ENCODE measurements around the gene SMAD3. TPM values are rescaled to one million over a fixed set of nuclear protein-coding genes. Genes with fewer than 3 reads are reported as not detected.

Gene SMAD3
- total and polyA plus RNA-seq, 10 of the 15 experiments (the other 5 are each of a cell fraction or from before 2014, with no cell fraction given): 5.6 to 43.2 (median 16.0) TPM

- 94% methylated on average over 1 of the region's 1 CpG for WGBS (ENCODE audit: insufficient coverage, insufficient replicate concordance, low lambda C conversion rate, missing lambda C conversion rate)
- no TSS peak for BruUV-seq (replicated peaks)
- RAD21 ChIA-PET (ENCODE audit: unreplicated experiment): no interaction called here
Measured at GRCh38 chr15:67227846-67228245, 162.4 kb downstream of the SMAD3 start.

More at GRCh38 chr15:67227846-67228245, 162.4 kb downstream of the SMAD3 start:
- ATAC-seq (no peak), FAIRE-seq (no peak), DNase-seq (ENCODE audit: low read depth, low spot score) (no peak)
- POLR2A ChIA-PET: no interaction called here
- SMC1A ChIA-PET (ENCODE audit: uncharacterized antibody, unreplicated experiment): interaction anchor here (0.7 kb wide), 1 partner anchor 54 kb away, joined by 3 read pairs; no protein-coding TSS in a partner anchor
- in situ Hi-C loops (cut with MboI) (no loop called here), intact Hi-C loops (cut with micrococcal nuclease; ENCODE audit: unreplicated experiment) (no loop called here)
- Histone ChIP-seq H3K9me3 (replicated peaks; ENCODE audit: control insufficient read depth, insufficient read depth, low read length) (no peaks in the 10 kb centered on the region), H3K79me2 (ENCODE audit: control insufficient read depth, insufficient read depth, low read length) (no peaks in the 10 kb centered on the region), H3K4me3 (no peak overlapping the region), H3K9ac (ENCODE audit: control insufficient read depth, insufficient read depth, low read length) (no peak overlapping the region), H3K27me3 (replicated peaks in 1 of 2; ENCODE audit: control insufficient read depth in 2 of 2, insufficient read depth in 2 of 2, low read length in 1 of 2) (no peaks in the 10 kb centered on the region), H3K4me2 (ENCODE audit: control insufficient read depth, insufficient read depth) (no peak overlapping the region), H4K20me1 (ENCODE audit: control insufficient read depth, insufficient read depth) (no peaks in the 10 kb centered on the region), H3K4me1 (ENCODE audit: control insufficient read depth, insufficient read depth, low read length) (no peaks in the 10 kb centered on the region), H2AFZ (ENCODE audit: control insufficient read depth, low read depth, low read length) (no peak overlapping the region), H3K27ac (ENCODE audit: control insufficient read depth, insufficient read depth) (no peak overlapping the region), H3K36me3 (ENCODE audit: control insufficient read depth in 2 of 2, insufficient read depth in 2 of 2, low read length in 1 of 2) (peaks cover 5 to 9% of the 10 kb centered on the region in 2 experiments)
- CTCF ChIA-PET: interaction anchor here (1.2 kb wide), 1 partner anchor 12 kb away, joined by 3 read pairs; no protein-coding TSS in a partner anchor
- TF ChIP-seq SIX5 (IDR thresholded peaks at IDR 0.05; ENCODE audit: low read depth, low read length, severe bottlenecking) (no peak), NR2C2 (IDR thresholded peaks at IDR 0.05; ENCODE audit: borderline replicate concordance, control insufficient read depth, insufficient read length, low read depth) (no peak), CTCF (IDR thresholded peaks at IDR 0.05 in 2 of 3, conservative IDR thresholded peaks at IDR 0.05 in 1 of 3; ENCODE audit: control insufficient read depth in 2 of 3, extremely low read depth in 1 of 3, insufficient read depth in 1 of 3, low read depth in 3 of 3, low read length in 3 of 3) (no peak), KAT2A (conservative IDR thresholded peaks at IDR 0.05; ENCODE audit: control insufficient read depth, low read depth, low read length) (no peak), PAX8 (IDR thresholded peaks at IDR 0.05) (no peak), POU2F2 (IDR thresholded peaks at IDR 0.05; ENCODE audit: borderline replicate concordance, low read depth, low read length) (no peak), KDM1A (IDR thresholded peaks at IDR 0.05; ENCODE audit: borderline replicate concordance) (no peak), ZBTB33 (IDR thresholded peaks at IDR 0.05) (no peak)
- TF ChIP-seq, protein P1, sequence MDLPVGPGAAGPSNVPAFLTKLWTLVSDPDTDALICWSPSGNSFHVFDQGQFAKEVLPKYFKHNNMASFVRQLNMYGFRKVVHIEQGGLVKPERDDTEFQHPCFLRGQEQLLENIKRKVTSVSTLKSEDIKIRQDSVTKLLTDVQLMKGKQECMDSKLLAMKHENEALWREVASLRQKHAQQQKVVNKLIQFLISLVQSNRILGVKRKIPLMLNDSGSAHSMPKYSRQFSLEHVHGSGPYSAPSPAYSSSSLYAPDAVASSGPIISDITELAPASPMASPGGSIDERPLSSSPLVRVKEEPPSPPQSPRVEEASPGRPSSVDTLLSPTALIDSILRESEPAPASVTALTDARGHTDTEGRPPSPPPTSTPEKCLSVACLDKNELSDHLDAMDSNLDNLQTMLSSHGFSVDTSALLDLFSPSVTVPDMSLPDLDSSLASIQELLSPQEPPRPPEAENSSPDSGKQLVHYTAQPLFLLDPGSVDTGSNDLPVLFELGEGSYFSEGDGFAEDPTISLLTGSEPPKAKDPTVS (IDR thresholded peaks at IDR 0.05; ENCODE audit: low read depth, low read length): no peak
- TF ChIP-seq, protein P2, sequence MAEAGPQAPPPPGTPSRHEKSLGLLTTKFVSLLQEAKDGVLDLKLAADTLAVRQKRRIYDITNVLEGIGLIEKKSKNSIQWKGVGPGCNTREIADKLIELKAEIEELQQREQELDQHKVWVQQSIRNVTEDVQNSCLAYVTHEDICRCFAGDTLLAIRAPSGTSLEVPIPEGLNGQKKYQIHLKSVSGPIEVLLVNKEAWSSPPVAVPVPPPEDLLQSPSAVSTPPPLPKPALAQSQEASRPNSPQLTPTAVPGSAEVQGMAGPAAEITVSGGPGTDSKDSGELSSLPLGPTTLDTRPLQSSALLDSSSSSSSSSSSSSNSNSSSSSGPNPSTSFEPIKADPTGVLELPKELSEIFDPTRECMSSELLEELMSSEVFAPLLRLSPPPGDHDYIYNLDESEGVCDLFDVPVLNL (IDR thresholded peaks at IDR 0.05; ENCODE audit: low read depth, low read length): no peak
